HG02763 (cell line): ENCODE measurements around the gene BANK1.
"Not testable (repeated sequence)": the region's sequence is repeated elsewhere in the genome, so short reads cannot be mapped to it uniquely, and the experiment has no call there.

Source experiments
- ATAC-seq: cut with Tn5 transposase; IDR thresholded peaks from one replicate; pipeline ENCODE4 v1.9.1; 2021; ENCODE audit warnings: mild to moderate bottlenecking, moderate library complexity; ENCODE audit not compliant: unreplicated experiment

The BANK1 gene

GRCh38 chr4:101871962-101872676, 81.6 kb downstream of the BANK1 start:
- ATAC-seq = no peak

GRCh38 chr4:101885574-101885973, 95.0 kb downstream of the BANK1 start:
- no peak for ATAC-seq

- no peak for ATAC-seq
Measured at GRCh38 chr4:101886826-101887225, 96.3 kb downstream of the BANK1 start.

- no peak for ATAC-seq
Measured at GRCh38 chr4:101888472-101888871, 97.9 kb downstream of the BANK1 start.

GRCh38 chr4:101905527-101905926, 115.0 kb downstream of the BANK1 start:
- ATAC-seq = not testable (repeated sequence)

- ATAC-seq = no peak
Measured at GRCh38 chr4:101910786-101911373, 120.3 kb downstream of the BANK1 start.

- ATAC-seq = no peak
Measured at GRCh38 chr4:101911616-101912015, 121.1 kb downstream of the BANK1 start.

GRCh38 chr4:101914761-101915160, 124.2 kb downstream of the BANK1 start:
- no peak for ATAC-seq

- ATAC-seq = no peak
Measured at GRCh38 chr4:101919373-101919977, 128.9 kb downstream of the BANK1 start.

- no peak for ATAC-seq
Measured at GRCh38 chr4:101921370-101921769, 130.8 kb downstream of the BANK1 start.

- no peak for ATAC-seq
Measured at GRCh38 chr4:101931619-101932018, 141.1 kb downstream of the BANK1 start.

GRCh38 chr4:101933855-101934254, 143.3 kb downstream of the BANK1 start:
- ATAC-seq = no peak

- no peak for ATAC-seq
Measured at GRCh38 chr4:101938836-101939235, 148.3 kb downstream of the BANK1 start.

GRCh38 chr4:101941816-101942358, 151.4 kb downstream of the BANK1 start:
- no peak for ATAC-seq

GRCh38 chr4:101942891-101943290, 152.4 kb downstream of the BANK1 start:
- no peak for ATAC-seq

GRCh38 chr4:101944649-101945048, 154.1 kb downstream of the BANK1 start:
- ATAC-seq = no peak

GRCh38 chr4:101948055-101948454, 157.5 kb downstream of the BANK1 start:
- ATAC-seq = no peak

GRCh38 chr4:101948951-101949350, 158.4 kb downstream of the BANK1 start:
- no peak for ATAC-seq

GRCh38 chr4:101950258-101950979, 159.9 kb downstream of the BANK1 start:
- ATAC-seq = no peak

- no peak for ATAC-seq
Measured at GRCh38 chr4:101952985-101953384, 162.5 kb downstream of the BANK1 start.

- ATAC-seq = no peak
Measured at GRCh38 chr4:101953949-101954348, 163.4 kb downstream of the BANK1 start.
